Lung (tissue), 12 donors: ENCODE data around the gene XIST. TPM values are rescaled to one million over a fixed set of nuclear protein-coding genes. Genes with fewer than 3 reads are reported as not detected.

ENCODE experiments used
- ATAC-seq: fragments of 200-7000 bp; cut with Tn5 transposase; one replicate; pipeline ENCODE4 v1.9.1; 2020; ENCODE audit warnings: moderate number of reproducible peaks; ENCODE audit not compliant: insufficient read depth, low FRiP score
- DNase-seq, 3 donors: peaks; one replicate each; pipeline ENCODE4 v3.0.0-alpha.2; 2013 to 2017
- H3K27ac ChIP-seq, 2 donors: one replicate each; pipeline ENCODE4 v1.5.1; 2013; ENCODE audit warnings: mild to moderate bottlenecking in 2 of 2, moderate library complexity in 2 of 2, control low read depth in 1 of 2, inconsistent platforms in 1 of 2, low read depth in 1 of 2, low read length in 1 of 2
- H3K27me3 ChIP-seq, 3 donors: one replicate each; pipeline ENCODE4 v1.5.1; 2013; ENCODE audit warnings: low read length in 2 of 3; ENCODE audit not compliant: control insufficient read depth in 3 of 3, insufficient read depth in 3 of 3
- H3K36me3 ChIP-seq, 4 donors: one replicate each; pipeline ENCODE4 v1.5.1; 2013; ENCODE audit warnings: low read length in 4 of 4, mild to moderate bottlenecking in 1 of 4, moderate library complexity in 1 of 4; ENCODE audit not compliant: control insufficient read depth in 4 of 4, insufficient read depth in 4 of 4
- H3K4me1 ChIP-seq, 5 donors: one replicate each; pipeline ENCODE4 v1.5.1; 2013; ENCODE audit warnings: low read length in 5 of 5, mild to moderate bottlenecking in 2 of 5, moderate library complexity in 1 of 5; ENCODE audit not compliant: control insufficient read depth in 5 of 5, insufficient read depth in 5 of 5
- H3K4me3 ChIP-seq: one replicate; pipeline ENCODE4 v1.5.1; 2013; ENCODE audit warnings: mild to moderate bottlenecking, control low read depth, moderate library complexity
- H3K9ac ChIP-seq, 2 donors: one replicate each; pipeline ENCODE4 v1.5.1; 2013; ENCODE audit warnings: low read length in 2 of 2, control low read depth in 1 of 2; ENCODE audit not compliant: insufficient read depth in 1 of 2
- H3K9me3 ChIP-seq, 4 donors: one replicate each; pipeline ENCODE4 v1.5.1; 2013; ENCODE audit warnings: low read length in 3 of 4, mild to moderate bottlenecking in 1 of 4, moderate library complexity in 1 of 4; ENCODE audit not compliant: control insufficient read depth in 4 of 4, insufficient read depth in 3 of 4
- CTCF ChIP-seq: IDR thresholded peaks from 2 replicates; pipeline ENCODE4 v1.5.1; 2012; ENCODE audit warnings: mild to moderate bottlenecking; ENCODE audit errors: control extremely low read depth, extremely low read depth
- WGBS, 2 donors: extraction: QIAGEN DNeasy Blood & Tissue Kit; methylation state at CpG; one replicate each; pipeline ENCODE4 v1.1.7; 2013; 5-methylcytosine and 5-hydroxymethylcytosine counted together
- polyA plus RNA-seq, 2 donors: library from polyadenylated mRNA; stranded (reverse); fragments of 200-250 nt; gene quantifications; one replicate each; pipeline ENCODE4 v1.2.1, GENCODE V29; 2013
- total RNA-seq, 2 donors: library from RNA; depleted of rRNA in 1 of 2; stranded (reverse); fragments of >200 nt in 1 of 2; gene quantifications; one replicate each; pipeline ENCODE4 v1.2.1, GENCODE V29; 2014 to 2021
- donor health status: control.
- donor health status: control.
- donor health status: Bipolar disorder and iron deficiency.
- donor health status: healthy.
- donor health status: DM: yes; HTN: yes; CAD: no.

Gene XIST
- total and polyA plus RNA-seq, 4 donors = 0.05 to 615 (median 230) TPM

DNA sequence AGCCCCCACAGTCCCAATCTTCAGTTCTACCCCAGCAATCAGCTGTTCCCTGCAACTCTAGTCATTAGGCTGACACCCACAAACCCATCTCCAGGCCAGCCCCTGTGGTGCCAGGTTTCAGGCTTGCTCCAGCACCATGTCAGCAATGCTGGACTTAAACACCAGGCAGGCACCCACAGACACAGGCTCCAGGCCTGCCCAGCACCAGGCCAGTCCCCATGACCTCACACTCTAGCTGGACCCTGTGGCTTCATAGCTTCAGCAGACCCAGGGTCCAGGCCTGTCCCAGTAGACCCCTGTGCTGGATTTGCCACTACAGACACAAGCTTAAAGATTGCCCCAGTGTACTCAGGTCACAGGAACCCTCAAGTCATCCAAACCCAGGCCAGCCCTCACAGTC lies 10.8 kb upstream of the XIST start:
- no peak overlapping the region for H3K9ac ChIP-seq
- H3K27ac ChIP-seq = no peak overlapping the region
- no peaks in the 10 kb centered on the region for H3K27me3 ChIP-seq
- peaks cover 0 to 7% (median 0%) of the 10 kb centered on the region in 4 donors for H3K9me3 ChIP-seq
- no peaks in the 10 kb centered on the region for H3K36me3 ChIP-seq
- no peak for ATAC-seq
- DNase-seq = no peak
- TF ChIP-seq CTCF = no peak
- no peaks in the 10 kb centered on the region for H3K4me1 ChIP-seq
- H3K4me3 ChIP-seq = no peak overlapping the region

- WGBS, 2 donors = 81 to 88% methylated on average over 1 of the region's 1 CpG
- Histone ChIP-seq H3K4me3 (no peak overlapping the region), H3K9ac (no peak overlapping the region), H3K27me3 (no peaks in the 10 kb centered on the region), H3K9me3 (peaks cover 0 to 7% (median 0%) of the 10 kb centered on the region in 4 donors), H3K4me1 (no peaks in the 10 kb centered on the region), H3K36me3 (no peaks in the 10 kb centered on the region), H3K27ac (no peak overlapping the region)
- ATAC-seq (no peak), DNase-seq (no peak)
- TF ChIP-seq CTCF = no peak
Measured at GRCh38 chrX:73859622-73860021, 7.1 kb upstream of the XIST start.

GRCh38 chrX:73855546-73855945 lies 3.0 kb upstream of the XIST start:
- ATAC-seq (no peak), DNase-seq (peak; percentile 75 to 87 (median 81))
- peak; percentile 84 for TF ChIP-seq CTCF
- Histone ChIP-seq H3K4me1 (no peaks in the 10 kb centered on the region), H3K36me3 (no peaks in the 10 kb centered on the region), H3K27ac (no peak overlapping the region), H3K9me3 (peaks cover 0 to under 1% (median 0%) of the 10 kb centered on the region in 4 donors), H3K4me3 (no peak overlapping the region), H3K9ac (no peak overlapping the region), H3K27me3 (no peaks in the 10 kb centered on the region)
- WGBS, 2 donors = 0 to 1% methylated on average over 2 of the region's 2 CpGs

DNA sequence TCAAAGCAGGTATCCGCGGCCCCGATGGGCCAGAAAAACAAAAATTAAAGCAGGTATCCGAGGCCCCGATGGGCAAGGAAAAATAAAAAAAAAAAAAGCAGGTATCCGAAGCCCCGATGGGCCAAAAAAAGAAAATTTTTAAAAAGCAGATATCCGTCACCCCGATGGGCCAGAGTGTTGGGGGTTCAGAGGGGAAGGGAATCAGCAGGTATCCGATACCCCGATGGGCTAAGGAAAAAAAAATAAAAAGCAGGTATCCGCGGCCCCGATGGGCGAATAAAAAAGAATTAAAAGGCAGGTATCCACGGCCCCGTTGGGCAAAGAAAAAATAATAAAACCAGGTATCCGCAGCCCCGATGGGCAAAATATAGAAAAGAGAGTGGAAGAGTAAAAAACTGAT lies 492 bp downstream of the XIST start:
- H3K4me1 ChIP-seq = peaks cover 0 to 11% (median 0%) of the 10 kb centered on the region in 5 donors
- H3K9me3 ChIP-seq = no peaks in the 10 kb centered on the region
- peak overlapping the region; percentile 53 for H3K4me3 ChIP-seq
- H3K27ac ChIP-seq = peak overlapping the region in 1 of 2 donors; percentile 85
- DNase-seq = no peak
- peak overlapping the region; percentile 86 to 97 for H3K9ac ChIP-seq
- no peak for ATAC-seq
- H3K36me3 ChIP-seq = no peaks in the 10 kb centered on the region
- 46 to 96% methylated on average over 19 of the region's 19 CpGs for WGBS, 2 donors
- TF ChIP-seq CTCF = no peak
- no peaks in the 10 kb centered on the region for H3K27me3 ChIP-seq
